Activated naive CD8-positive, alpha-beta T cell treated with anti-CD3 and anti-CD28 coated beads, Interleukin-2, amount 10 ng/mL, durations not matched to agents 7 days and 5 days (primary cell): ENCODE data around the gene UBASH3A. TPM values are rescaled to one million over a fixed set of nuclear protein-coding genes. Genes with fewer than 3 reads are reported as not detected.

Source experiments
- ATAC-seq: fragments of 150-1000 bp; cut with Tn5 transposase; one replicate; pipeline ENCODE4 v1.10.0; 2021; ENCODE audit warnings: low read depth, moderate library complexity
- POLR2A ChIA-PET: fragments of 350-600 bp; sonication (Branson Sonifier 250); formaldehyde crosslinking; loops from one replicate; lab custom pipeline; 2021; ENCODE audit warnings: antibody characterized with exemption; lab: Charles Lee
- DNase-seq: peaks from one replicate; pipeline ENCODE4 v3.0.0; 2021
- H3K27ac Mint-ChIP-seq: one replicate; pipeline ENCODE4 v1.8.0; 2022; ENCODE audit warnings: mild to moderate bottlenecking, mixed read lengths
- H3K27me3 Mint-ChIP-seq: one replicate; pipeline ENCODE4 v1.8.0; 2022; ENCODE audit warnings: mild to moderate bottlenecking, moderate library complexity, mixed read lengths
- H3K36me3 Mint-ChIP-seq: one replicate; pipeline ENCODE4 v1.8.0; 2021; ENCODE audit warnings: mild to moderate bottlenecking, mixed read lengths
- H3K4me1 Mint-ChIP-seq: one replicate; pipeline ENCODE4 v1.8.0; 2021; ENCODE audit warnings: mixed read lengths
- H3K4me3 Mint-ChIP-seq: one replicate; pipeline ENCODE4 v1.8.0; 2022; ENCODE audit warnings: mild to moderate bottlenecking, moderate library complexity, mixed read lengths
- H3K9me3 Mint-ChIP-seq: one replicate; pipeline ENCODE4 v1.8.0; 2021; ENCODE audit warnings: mixed read lengths
- total RNA-seq, 2 experiments: library from RNA; stranded (reverse); gene quantifications; one replicate each; pipeline ENCODE4 v1.2.3, GENCODE V29; 2021

The UBASH3A gene
- 10 to 100 TPM; 77.8 to 80.2 TPM for total RNA-seq

DNA sequence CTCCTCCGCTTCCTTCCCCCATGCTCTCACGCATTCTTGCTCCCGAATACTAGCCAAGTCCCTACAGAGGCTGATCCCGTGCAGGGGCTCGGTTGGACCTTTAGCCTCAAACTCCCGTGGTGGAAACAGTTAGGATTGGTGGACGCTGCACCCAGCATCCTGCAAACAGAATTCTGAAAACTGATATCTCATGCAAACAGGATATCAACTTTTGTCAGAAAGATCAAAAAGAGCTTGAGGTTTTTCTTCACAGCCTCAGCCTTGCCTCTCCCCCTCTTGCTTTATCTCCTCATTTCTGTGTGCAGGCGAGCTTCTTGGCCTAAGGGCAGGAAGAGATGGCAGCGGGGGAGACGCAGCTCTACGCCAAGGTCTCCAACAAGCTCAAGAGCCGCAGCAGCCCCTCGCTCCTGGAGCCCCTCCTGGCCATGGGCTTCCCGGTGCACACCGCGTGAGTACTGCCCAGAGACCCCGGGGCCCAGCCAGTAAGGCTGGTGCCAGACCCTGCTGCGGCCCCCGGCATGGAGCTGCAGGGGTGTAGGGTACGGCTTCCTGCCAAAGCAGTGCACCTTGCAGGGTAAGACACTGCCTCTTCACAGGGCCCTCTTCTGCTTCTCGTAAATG lies at the start of gene UBASH3A:
UBASH3A (plus strand) TSS at position 292 of the 621 bp plus-strand sequence; CDS start at position 336, 44 bp downstream.
- H3K36me3 Mint-ChIP-seq: peaks cover 37% of the 10 kb centered on the region

DNA sequence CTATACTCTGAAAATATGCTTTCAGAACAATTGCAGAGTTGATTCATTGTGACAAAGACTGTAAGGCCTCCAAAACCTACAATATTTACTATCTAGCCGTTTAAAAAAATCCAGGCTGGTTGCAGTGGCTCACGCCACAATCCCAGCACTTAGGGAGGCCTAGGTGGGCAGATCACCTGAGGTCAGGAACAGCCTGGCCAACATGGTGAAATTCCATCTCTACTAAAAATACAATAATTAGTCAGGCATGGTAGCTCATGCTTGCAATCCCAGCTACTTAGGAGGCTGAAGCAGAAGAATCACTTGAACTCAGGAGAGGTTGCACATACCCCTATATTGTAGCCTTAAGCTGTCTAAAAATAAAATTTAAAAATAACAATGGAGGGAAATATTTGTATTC lies 47.7 kb upstream of the UBASH3A start:
- Mint-ChIP-seq H3K36me3 (peaks cover 5% of the 10 kb centered on the region), H3K4me3 (no peak overlapping the region), H3K9me3 (peaks cover 19% of the 10 kb centered on the region), H3K4me1 (peaks cover 2% of the 10 kb centered on the region), H3K27ac (no peak overlapping the region), H3K27me3 (peaks cover 7% of the 10 kb centered on the region)
- ATAC-seq (no peak), DNase-seq (no peak)
- POLR2A ChIA-PET: no interaction called here

More for the DNA sequence above, at the start of gene UBASH3A:
- Mint-ChIP-seq H3K4me1 (peaks cover 50% of the 10 kb centered on the region), H3K27me3 (no peaks in the 10 kb centered on the region), H3K9me3 (peaks cover 6% of the 10 kb centered on the region), H3K4me3 (peak within 1 kb of the TSS; percentile 98), H3K27ac (peak within 1 kb of the TSS; percentile 98)
- POLR2A ChIA-PET: interaction anchor here (0.7 to 6.7 kb wide), 22 partner anchors 10 to 340 kb away, joined by 3 to 182 read pairs (median 4); partner anchors contain the start of genes PDE9A and TFF1
- DNase-seq (peak; percentile 76), ATAC-seq (peak; percentile 69)

DNA sequence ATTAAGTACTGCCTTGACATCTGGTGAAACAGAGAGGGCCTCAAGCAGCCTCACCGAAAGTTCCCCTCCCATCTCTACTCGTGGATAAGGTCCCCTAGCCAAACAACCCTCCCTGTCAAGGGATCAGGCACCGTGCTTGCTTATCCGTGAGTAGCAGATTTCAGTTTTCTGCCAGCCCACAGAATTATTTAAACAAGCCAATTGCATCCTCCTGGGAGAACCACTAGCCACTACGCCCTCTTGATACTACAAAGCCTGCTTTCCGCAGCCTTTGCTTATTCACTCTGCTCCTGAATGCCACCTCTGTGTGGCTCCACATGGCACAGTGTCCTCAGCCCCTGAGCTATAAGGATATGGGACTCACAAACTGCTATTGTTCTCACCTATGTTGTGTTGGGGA lies 47.1 kb upstream of the UBASH3A start:
- Mint-ChIP-seq H3K4me1 (peaks cover 2% of the 10 kb centered on the region), H3K27ac (no peak overlapping the region), H3K36me3 (peaks cover 5% of the 10 kb centered on the region), H3K4me3 (no peak overlapping the region), H3K9me3 (peaks cover 19% of the 10 kb centered on the region), H3K27me3 (peaks cover 7% of the 10 kb centered on the region)
- DNase-seq (no peak), ATAC-seq (no peak)
- POLR2A ChIA-PET: no interaction called here

GRCh38 chr21:42357307-42357706 lies 46.4 kb upstream of the UBASH3A start:
- POLR2A ChIA-PET: no interaction called here

DNA sequence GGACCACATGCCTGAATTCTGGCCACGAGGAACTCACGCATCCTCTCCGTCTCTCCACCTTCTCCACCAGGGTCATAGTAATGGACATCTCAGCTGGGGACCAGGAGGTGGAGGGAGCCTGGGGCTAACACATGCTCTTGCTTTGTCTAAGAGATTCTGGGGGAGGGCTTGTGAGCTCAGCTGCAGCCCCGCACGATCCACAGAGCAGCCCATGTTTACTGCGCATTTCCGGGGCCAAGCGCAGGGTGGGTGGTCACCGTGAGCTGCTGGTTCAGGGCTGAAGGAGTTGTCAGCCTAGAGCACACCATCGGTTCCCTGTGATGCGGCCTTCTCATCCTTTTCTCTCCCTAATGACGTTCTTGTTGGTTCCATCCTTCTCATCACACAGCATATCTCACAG lies 45.4 kb upstream of the UBASH3A start:
- no peak overlapping the region for H3K27ac Mint-ChIP-seq
- peaks cover 18% of the 10 kb centered on the region for H3K27me3 Mint-ChIP-seq
- peaks cover 19% of the 10 kb centered on the region for H3K9me3 Mint-ChIP-seq
- H3K4me1 Mint-ChIP-seq: peaks cover 6% of the 10 kb centered on the region
- ATAC-seq (no peak), DNase-seq (no peak)
- H3K36me3 Mint-ChIP-seq: peaks cover 5% of the 10 kb centered on the region
- POLR2A ChIA-PET: no interaction called here
- no peak overlapping the region for H3K4me3 Mint-ChIP-seq

More at GRCh38 chr21:42357307-42357706, 46.4 kb upstream of the UBASH3A start:
- no peak overlapping the region for H3K27ac Mint-ChIP-seq
- no peak overlapping the region for H3K4me3 Mint-ChIP-seq
- H3K27me3 Mint-ChIP-seq: peaks cover 13% of the 10 kb centered on the region
- no peak for DNase-seq
- peaks cover 2% of the 10 kb centered on the region for H3K4me1 Mint-ChIP-seq
- H3K9me3 Mint-ChIP-seq: peaks cover 19% of the 10 kb centered on the region
- ATAC-seq: no peak
- H3K36me3 Mint-ChIP-seq: peaks cover 5% of the 10 kb centered on the region

GRCh38 chr21:42358937-42359336 lies 44.8 kb upstream of the UBASH3A start:
- no peak overlapping the region for H3K4me3 Mint-ChIP-seq
- peaks cover 5% of the 10 kb centered on the region for H3K36me3 Mint-ChIP-seq
- no peak overlapping the region for H3K27ac Mint-ChIP-seq
- POLR2A ChIA-PET: no interaction called here
- peaks cover 14% of the 10 kb centered on the region for H3K9me3 Mint-ChIP-seq
- ATAC-seq (no peak), DNase-seq (no peak)
- peaks cover 7% of the 10 kb centered on the region for H3K4me1 Mint-ChIP-seq
- peaks cover 17% of the 10 kb centered on the region for H3K27me3 Mint-ChIP-seq

- no peak overlapping the region for H3K27ac Mint-ChIP-seq
- ATAC-seq (no peak), DNase-seq (no peak)
- H3K4me3 Mint-ChIP-seq: no peak overlapping the region
- POLR2A ChIA-PET: no interaction called here
- peaks cover 8% of the 10 kb centered on the region for H3K9me3 Mint-ChIP-seq
- no peaks in the 10 kb centered on the region for H3K36me3 Mint-ChIP-seq
- H3K27me3 Mint-ChIP-seq: peaks cover 17% of the 10 kb centered on the region
- H3K4me1 Mint-ChIP-seq: peaks cover 8% of the 10 kb centered on the region
Measured at GRCh38 chr21:42360317-42360716, 43.4 kb upstream of the UBASH3A start.

DNA sequence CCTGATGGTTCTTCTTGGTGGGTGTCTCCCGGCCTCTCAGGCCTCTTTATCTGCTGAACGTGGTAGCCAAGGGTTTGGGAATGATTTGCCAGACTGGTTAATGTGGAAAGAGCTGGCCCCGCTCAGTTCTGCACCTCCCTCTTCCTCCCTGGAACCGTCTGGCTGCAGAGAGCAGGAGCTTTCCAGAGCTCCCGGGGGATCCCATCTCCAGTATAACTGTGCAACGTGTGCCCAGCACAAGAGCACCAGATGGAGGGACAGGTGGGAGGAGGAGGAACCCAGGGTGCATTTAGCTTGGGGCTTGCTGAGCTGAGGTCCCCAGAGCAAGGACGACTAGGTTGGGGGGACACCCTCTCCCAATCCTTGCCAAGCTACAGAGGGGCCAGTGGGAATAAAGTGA lies 42.4 kb upstream of the UBASH3A start:
- no peak overlapping the region for H3K27ac Mint-ChIP-seq
- POLR2A ChIA-PET: interaction anchor here (0.7 to 1.1 kb wide), 2 partner anchors 61 to 64 kb away, joined by 3 read pairs; no protein-coding TSS in a partner anchor
- peaks cover 8% of the 10 kb centered on the region for H3K4me1 Mint-ChIP-seq
- H3K4me3 Mint-ChIP-seq: no peak overlapping the region
- no peaks in the 10 kb centered on the region for H3K36me3 Mint-ChIP-seq
- peaks cover 3% of the 10 kb centered on the region for H3K9me3 Mint-ChIP-seq
- no peak for ATAC-seq
- peaks cover 17% of the 10 kb centered on the region for H3K27me3 Mint-ChIP-seq
- no peak for DNase-seq

DNA sequence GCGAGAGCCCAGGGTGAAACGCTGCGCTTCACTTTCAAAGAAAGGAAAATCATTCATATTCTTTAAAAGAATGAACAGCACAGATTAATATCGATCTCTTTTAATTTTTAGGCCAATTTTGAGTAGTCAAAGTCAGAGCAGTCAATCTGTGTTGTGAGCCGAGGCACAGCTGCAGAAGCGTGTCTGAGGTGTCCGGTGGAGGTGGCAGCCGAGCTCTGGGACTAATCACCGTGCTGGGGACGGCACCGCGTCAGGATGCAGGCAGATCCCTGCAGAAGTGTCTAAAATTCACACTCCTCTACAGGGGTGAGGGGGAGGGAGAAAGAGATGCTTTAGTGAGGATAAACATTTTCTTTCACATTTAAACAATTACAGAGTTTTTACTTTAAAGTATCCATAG lies 41.5 kb upstream of the UBASH3A start:
- no peak for ATAC-seq
- POLR2A ChIA-PET: interaction anchor here (1.1 to 1.6 kb wide), 2 partner anchors 60 to 215 kb away, joined by 3 read pairs; no protein-coding TSS in a partner anchor

GRCh38 chr21:42362700-42363099 lies 41.0 kb upstream of the UBASH3A start:
- H3K36me3 Mint-ChIP-seq: no peaks in the 10 kb centered on the region
- no peaks in the 10 kb centered on the region for H3K9me3 Mint-ChIP-seq

More for the DNA sequence above, 41.5 kb upstream of the UBASH3A start:
- H3K27ac Mint-ChIP-seq: no peak overlapping the region
- H3K9me3 Mint-ChIP-seq: peaks cover 2% of the 10 kb centered on the region
- DNase-seq: no peak
- peaks cover 8% of the 10 kb centered on the region for H3K4me1 Mint-ChIP-seq
- H3K27me3 Mint-ChIP-seq: peaks cover 17% of the 10 kb centered on the region
- H3K4me3 Mint-ChIP-seq: no peak overlapping the region
- H3K36me3 Mint-ChIP-seq: no peaks in the 10 kb centered on the region

GRCh38 chr21:42363312-42363711 lies 40.4 kb upstream of the UBASH3A start:
- no peak overlapping the region for H3K27ac Mint-ChIP-seq

More at GRCh38 chr21:42362700-42363099, 41.0 kb upstream of the UBASH3A start:
- no peak for DNase-seq
- H3K4me1 Mint-ChIP-seq: peaks cover 9% of the 10 kb centered on the region
- no peak overlapping the region for H3K27ac Mint-ChIP-seq
- no peak overlapping the region for H3K4me3 Mint-ChIP-seq
- no peak for ATAC-seq
- POLR2A ChIA-PET: interaction anchor here (1.6 kb wide), 1 partner anchor 215 kb away, joined by 3 read pairs; no protein-coding TSS in a partner anchor
- peaks cover 17% of the 10 kb centered on the region for H3K27me3 Mint-ChIP-seq

GRCh38 chr21:42364304-42364865 lies 39.3 kb upstream of the UBASH3A start:
- no peaks in the 10 kb centered on the region for H3K9me3 Mint-ChIP-seq
- peaks cover 17% of the 10 kb centered on the region for H3K4me1 Mint-ChIP-seq
- ATAC-seq (no peak), DNase-seq (no peak)
- H3K36me3 Mint-ChIP-seq: no peaks in the 10 kb centered on the region
- H3K27ac Mint-ChIP-seq: no peak overlapping the region
- peaks cover 12% of the 10 kb centered on the region for H3K27me3 Mint-ChIP-seq
- POLR2A ChIA-PET: no interaction called here
- no peak overlapping the region for H3K4me3 Mint-ChIP-seq

More at GRCh38 chr21:42363312-42363711, 40.4 kb upstream of the UBASH3A start:
- ATAC-seq (no peak), DNase-seq (no peak)
- Mint-ChIP-seq H3K9me3 (no peaks in the 10 kb centered on the region), H3K27me3 (peaks cover 12% of the 10 kb centered on the region), H3K4me3 (no peak overlapping the region), H3K36me3 (no peaks in the 10 kb centered on the region), H3K4me1 (peaks cover 12% of the 10 kb centered on the region)
- POLR2A ChIA-PET: interaction anchor here (1.6 kb wide), 1 partner anchor 216 kb away, joined by 3 read pairs; no protein-coding TSS in a partner anchor

DNA sequence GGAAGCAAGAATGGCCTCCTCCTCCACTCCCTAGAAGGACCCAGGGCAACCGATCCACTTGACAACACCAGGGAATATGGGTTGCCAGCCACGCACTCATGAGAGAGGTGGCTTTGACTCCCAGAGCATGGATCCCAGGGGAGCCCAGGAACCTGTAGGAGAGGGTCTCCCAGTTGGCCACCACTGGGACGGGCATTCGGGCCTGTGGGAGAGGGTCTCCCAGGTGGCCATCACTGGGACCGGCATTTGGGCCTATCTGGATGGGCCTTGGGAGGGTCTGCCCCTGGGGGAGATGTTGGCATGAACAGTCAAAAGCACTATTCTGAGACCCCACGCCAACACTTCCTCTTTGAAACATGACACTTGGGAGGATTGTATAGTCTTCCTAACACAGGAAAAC lies 37.9 kb upstream of the UBASH3A start:
- Mint-ChIP-seq H3K4me1 (peaks cover 15% of the 10 kb centered on the region), H3K4me3 (no peak overlapping the region), H3K27me3 (peaks cover 12% of the 10 kb centered on the region), H3K27ac (no peak overlapping the region), H3K9me3 (no peaks in the 10 kb centered on the region), H3K36me3 (no peaks in the 10 kb centered on the region)
- DNase-seq (no peak), ATAC-seq (no peak)
- POLR2A ChIA-PET: no interaction called here
